Liver (tissue), 9 donors: ENCODE measurements around the gene SCAMP4. TPM values are rescaled to one million over a fixed set of nuclear protein-coding genes. Genes with fewer than 3 reads are reported as not detected.

Experiments used
- DNase-seq: peaks from one replicate; pipeline ENCODE4 v3.0.0-alpha.2; 2017; ENCODE audit warnings: low spot score
- H3K27ac ChIP-seq, 2 donors: one replicate each; pipeline ENCODE4 v1.7.0; 2013; ENCODE audit warnings: inconsistent platforms in 2 of 2, low read length in 2 of 2, control low read depth in 1 of 2, low read depth in 1 of 2, mild to moderate bottlenecking in 1 of 2
- H3K27me3 ChIP-seq, 4 donors: one replicate each; pipeline versions ENCODE4 v1.6.1 to v1.7.0; 2013; ENCODE audit warnings: low read length in 3 of 4, inconsistent platforms in 1 of 4, mild to moderate bottlenecking in 1 of 4, moderate library complexity in 1 of 4; ENCODE audit not compliant: control insufficient read depth in 4 of 4, insufficient read depth in 4 of 4
- H3K36me3 ChIP-seq, 4 donors: one replicate each; pipeline versions ENCODE4 v1.6.1 to v1.7.0; 2013; ENCODE audit warnings: low read length in 3 of 4, mild to moderate bottlenecking in 3 of 4, low read depth in 1 of 4, moderate library complexity in 1 of 4; ENCODE audit not compliant: control insufficient read depth in 4 of 4, insufficient read depth in 3 of 4
- H3K4me1 ChIP-seq, 4 donors: one replicate each; pipeline versions ENCODE4 v1.6.1 to v1.7.0; 2013; ENCODE audit warnings: low read length in 3 of 4, mild to moderate bottlenecking in 3 of 4, moderate library complexity in 1 of 4; ENCODE audit not compliant: control insufficient read depth in 4 of 4, insufficient read depth in 4 of 4
- H3K4me3 ChIP-seq, 3 donors: one replicate each; pipeline versions ENCODE4 v1.6.1 to v1.7.0; 2013; ENCODE audit warnings: low read length in 3 of 3, control low read depth in 1 of 3, low read depth in 1 of 3, mild to moderate bottlenecking in 1 of 3
- H3K9ac ChIP-seq, 2 donors: one replicate each; pipeline ENCODE4 v1.7.0; 2013; ENCODE audit warnings: low read length in 2 of 2, mild to moderate bottlenecking in 2 of 2, moderate library complexity in 2 of 2, control low read depth in 1 of 2, low read depth in 1 of 2
- H3K9me3 ChIP-seq, 4 donors: one replicate each; pipeline versions ENCODE4 v1.6.1 to v1.7.0; 2013; ENCODE audit warnings: low read length in 3 of 4; ENCODE audit not compliant: control insufficient read depth in 4 of 4
- ATF3 ChIP-seq: IDR thresholded peaks from 2 replicates; pipeline ENCODE4 v1.6.1; 2016; ENCODE audit warnings: antibody characterized with exemption
- CTCF ChIP-seq: fragments of 150-350 bp; IDR thresholded peaks from 2 replicates; pipeline ENCODE4 v1.5.1; 2017; ENCODE audit warnings: improper control_type of control experiment, low read depth, low read length; ENCODE audit not compliant: missing input control
- EGR1 ChIP-seq, 2 donors: IDR thresholded peaks; 2 replicates each; pipeline ENCODE4 v1.6.1; 2016 to 2018; ENCODE audit warnings: antibody characterized with exemption in 2 of 2, low read depth in 2 of 2
- FOXA1 ChIP-seq: IDR thresholded peaks from 2 replicates; pipeline ENCODE4 v1.6.1; 2016; ENCODE audit warnings: antibody characterized with exemption
- FOXA2 ChIP-seq: IDR thresholded peaks from 2 replicates; pipeline ENCODE4 v1.6.1; 2016; ENCODE audit warnings: antibody characterized with exemption
- GABPA ChIP-seq, 2 donors: IDR thresholded peaks in 1 of 2; conservative IDR thresholded peaks in 1 of 2; 2 replicates each; pipeline ENCODE4 v1.6.1; 2016; ENCODE audit warnings: antibody characterized with exemption in 2 of 2, mild to moderate bottlenecking in 1 of 2, moderate library complexity in 1 of 2
- HNF4A ChIP-seq, 2 donors: conservative IDR thresholded peaks; 2 replicates each; pipeline ENCODE4 v1.6.1; 2016; ENCODE audit warnings: antibody characterized with exemption in 2 of 2, mild to moderate bottlenecking in 2 of 2
- HNF4G ChIP-seq: IDR thresholded peaks from 2 replicates; pipeline ENCODE4 v1.6.1; 2016; ENCODE audit warnings: antibody characterized with exemption
- JUND ChIP-seq, 2 donors: IDR thresholded peaks; 2 replicates each; pipeline ENCODE4 v1.6.1; 2016; ENCODE audit warnings: antibody characterized with exemption in 2 of 2
- MAX ChIP-seq: IDR thresholded peaks from 2 replicates; pipeline ENCODE4 v1.6.1; 2016; ENCODE audit warnings: antibody characterized with exemption
- NR2F2 ChIP-seq: IDR thresholded peaks from 2 replicates; pipeline ENCODE4 v1.6.1; 2016; ENCODE audit warnings: antibody characterized with exemption
- RAD21 ChIP-seq, 2 donors: IDR thresholded peaks; 2 replicates each; pipeline ENCODE4 v1.6.1; 2016; ENCODE audit warnings: antibody characterized with exemption in 2 of 2, mild to moderate bottlenecking in 2 of 2
- RXRA ChIP-seq, 2 donors: IDR thresholded peaks; 2 replicates each; pipeline ENCODE4 v1.6.1; 2017 to 2018; ENCODE audit warnings: antibody characterized with exemption in 2 of 2, mild to moderate bottlenecking in 1 of 2
- SP1 ChIP-seq: IDR thresholded peaks from 2 replicates; pipeline ENCODE4 v1.6.1; 2018; ENCODE audit warnings: antibody characterized with exemption, mild to moderate bottlenecking
- TAF1 ChIP-seq: conservative IDR thresholded peaks from 2 replicates; pipeline ENCODE4 v1.6.1; 2016; ENCODE audit warnings: antibody characterized with exemption, mild to moderate bottlenecking
- YY1 ChIP-seq: IDR thresholded peaks from 2 replicates; pipeline ENCODE4 v1.6.1; 2016; ENCODE audit warnings: antibody characterized with exemption, mild to moderate bottlenecking
- WGBS: extraction: QIAGEN DNeasy Blood & Tissue Kit; methylation state at CpG from one replicate; pipeline ENCODE4 v1.1.7; 2013; 5-methylcytosine and 5-hydroxymethylcytosine counted together
- polyA plus RNA-seq, 2 donors: library from polyadenylated mRNA; stranded (reverse) in 1 of 2; unstranded in 1 of 2; fragments of 200-250 nt in 1 of 2; fragments of >200 nt in 1 of 2; fragmentation: Nextera tagmentation in 1 of 2; extraction: Ambion mirVana in 1 of 2; gene quantifications; one replicate each; pipeline versions ENCODE4 v1.2.1 to v1.2.3, GENCODE V29; 2013 to 2015
- total RNA-seq, 2 donors: library from RNA; depleted of rRNA; stranded (reverse); fragments of >200 nt; gene quantifications; one replicate each; pipeline ENCODE4 v1.2.3, GENCODE V29; 2014
- TF ChIP-seq, protein P1 (sequence below): IDR thresholded peaks from 2 replicates; pipeline ENCODE4 v1.6.1; 2016; ENCODE audit warnings: antibody characterized with exemption, mild to moderate bottlenecking
- TF ChIP-seq, protein P2 (sequence below): IDR thresholded peaks from 2 replicates; pipeline ENCODE4 v1.6.1; 2016; ENCODE audit warnings: antibody characterized with exemption
- donor health status: healthy.
- donor health status: healthy.
- donor health status: healthy.
- donor health status: healthy.
- donor health status: healthy.

SCAMP4 gene
- total and polyA plus RNA-seq, 4 donors: 13.0 to 22.1 (median 16.6) TPM

DNA sequence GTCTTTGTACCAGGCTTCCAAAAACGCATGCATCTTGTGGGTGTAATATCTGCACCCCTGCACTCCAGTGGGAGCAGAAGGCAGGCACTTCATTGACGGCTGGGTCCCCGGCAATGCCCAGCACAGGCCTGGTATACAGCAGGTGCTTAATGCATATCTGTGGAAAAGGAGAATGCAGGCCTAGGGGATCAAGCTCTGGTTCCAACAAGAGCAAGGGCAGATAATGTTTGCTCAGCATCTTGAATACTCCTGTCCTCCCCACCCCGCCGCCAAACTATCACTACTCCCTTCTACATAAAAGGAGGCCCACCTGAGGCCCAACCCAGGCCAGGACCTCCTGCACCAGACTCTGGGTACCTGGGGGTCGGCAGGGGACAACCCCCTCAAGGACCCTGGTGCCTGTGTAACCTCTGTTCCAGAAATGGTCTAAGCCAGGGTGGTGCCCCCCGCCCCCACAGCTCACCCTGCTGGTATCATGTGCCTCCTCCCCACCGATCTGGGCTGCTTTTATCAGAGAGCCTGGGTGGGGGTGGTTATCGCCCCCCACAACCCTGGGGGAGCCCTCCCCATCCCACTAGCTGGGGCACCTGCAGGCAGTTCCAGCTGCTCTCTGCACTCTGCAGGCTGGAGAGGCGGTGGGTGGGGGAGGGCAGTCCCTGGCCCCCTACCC, 46.7 kb upstream of the SCAMP4 start:
- Histone ChIP-seq H3K9me3 (no peaks in the 10 kb centered on the region), H3K4me1 (peaks cover 43 to 74% (median 56%) of the 10 kb centered on the region in 4 donors), H3K9ac (no peak overlapping the region), H3K36me3 (peaks cover 0 to 2% (median 0%) of the 10 kb centered on the region in 4 donors), H3K27me3 (no peaks in the 10 kb centered on the region), H3K27ac (peak overlapping the region; percentile 89 to 92), H3K4me3 (no peak overlapping the region)
- 74% methylated on average over 10 of the region's 10 CpGs for WGBS
- peak; percentile 62 for DNase-seq
- TF ChIP-seq RXRA (IDR thresholded peaks at IDR 0.05) (no peak), HNF4G (no peak), SP1 (no peak), NR2F2 (no peak), HNF4A (conservative IDR thresholded peaks at IDR 0.05) (no peak), FOXA2 (no peak), CTCF (no peak), RAD21 (IDR thresholded peaks at IDR 0.05) (no peak), ATF3 (no peak), GABPA (IDR thresholded peaks at IDR 0.05 in 1 of 2, conservative IDR thresholded peaks at IDR 0.05 in 1 of 2) (no peak), MAX (no peak), FOXA1 (no peak), TAF1 (no peak), JUND (IDR thresholded peaks at IDR 0.05) (no peak), EGR1 (IDR thresholded peaks at IDR 0.05; ENCODE audit: low read depth in 2 of 2) (no peak), YY1 (no peak)
- TF ChIP-seq, protein P1, sequence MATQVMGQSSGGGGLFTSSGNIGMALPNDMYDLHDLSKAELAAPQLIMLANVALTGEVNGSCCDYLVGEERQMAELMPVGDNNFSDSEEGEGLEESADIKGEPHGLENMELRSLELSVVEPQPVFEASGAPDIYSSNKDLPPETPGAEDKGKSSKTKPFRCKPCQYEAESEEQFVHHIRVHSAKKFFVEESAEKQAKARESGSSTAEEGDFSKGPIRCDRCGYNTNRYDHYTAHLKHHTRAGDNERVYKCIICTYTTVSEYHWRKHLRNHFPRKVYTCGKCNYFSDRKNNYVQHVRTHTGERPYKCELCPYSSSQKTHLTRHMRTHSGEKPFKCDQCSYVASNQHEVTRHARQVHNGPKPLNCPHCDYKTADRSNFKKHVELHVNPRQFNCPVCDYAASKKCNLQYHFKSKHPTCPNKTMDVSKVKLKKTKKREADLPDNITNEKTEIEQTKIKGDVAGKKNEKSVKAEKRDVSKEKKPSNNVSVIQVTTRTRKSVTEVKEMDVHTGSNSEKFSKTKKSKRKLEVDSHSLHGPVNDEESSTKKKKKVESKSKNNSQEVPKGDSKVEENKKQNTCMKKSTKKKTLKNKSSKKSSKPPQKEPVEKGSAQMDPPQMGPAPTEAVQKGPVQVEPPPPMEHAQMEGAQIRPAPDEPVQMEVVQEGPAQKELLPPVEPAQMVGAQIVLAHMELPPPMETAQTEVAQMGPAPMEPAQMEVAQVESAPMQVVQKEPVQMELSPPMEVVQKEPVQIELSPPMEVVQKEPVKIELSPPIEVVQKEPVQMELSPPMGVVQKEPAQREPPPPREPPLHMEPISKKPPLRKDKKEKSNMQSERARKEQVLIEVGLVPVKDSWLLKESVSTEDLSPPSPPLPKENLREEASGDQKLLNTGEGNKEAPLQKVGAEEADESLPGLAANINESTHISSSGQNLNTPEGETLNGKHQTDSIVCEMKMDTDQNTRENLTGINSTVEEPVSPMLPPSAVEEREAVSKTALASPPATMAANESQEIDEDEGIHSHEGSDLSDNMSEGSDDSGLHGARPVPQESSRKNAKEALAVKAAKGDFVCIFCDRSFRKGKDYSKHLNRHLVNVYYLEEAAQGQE: no peak
- TF ChIP-seq, protein P2, sequence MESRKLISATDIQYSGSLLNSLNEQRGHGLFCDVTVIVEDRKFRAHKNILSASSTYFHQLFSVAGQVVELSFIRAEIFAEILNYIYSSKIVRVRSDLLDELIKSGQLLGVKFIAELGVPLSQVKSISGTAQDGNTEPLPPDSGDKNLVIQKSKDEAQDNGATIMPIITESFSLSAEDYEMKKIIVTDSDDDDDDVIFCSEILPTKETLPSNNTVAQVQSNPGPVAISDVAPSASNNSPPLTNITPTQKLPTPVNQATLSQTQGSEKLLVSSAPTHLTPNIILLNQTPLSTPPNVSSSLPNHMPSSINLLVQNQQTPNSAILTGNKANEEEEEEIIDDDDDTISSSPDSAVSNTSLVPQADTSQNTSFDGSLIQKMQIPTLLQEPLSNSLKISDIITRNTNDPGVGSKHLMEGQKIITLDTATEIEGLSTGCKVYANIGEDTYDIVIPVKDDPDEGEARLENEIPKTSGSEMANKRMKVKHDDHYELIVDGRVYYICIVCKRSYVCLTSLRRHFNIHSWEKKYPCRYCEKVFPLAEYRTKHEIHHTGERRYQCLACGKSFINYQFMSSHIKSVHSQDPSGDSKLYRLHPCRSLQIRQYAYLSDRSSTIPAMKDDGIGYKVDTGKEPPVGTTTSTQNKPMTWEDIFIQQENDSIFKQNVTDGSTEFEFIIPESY: no peak
